LNCaP clone FGC (cell line): ENCODE data around the gene SCAMP3.
A peak's percentile ranks its signal among the peaks of the same experiment; 100 is the strongest.
"Not testable (repeated sequence)": the region's sequence is repeated elsewhere in the genome, so short reads cannot be mapped to it uniquely, and the experiment has no call there.

Experiments
- DNase-seq: peaks from one replicate; pipeline ENCODE4 v3.0.0-alpha.2; 2011; ENCODE audit warnings: low read depth
- H3K4me3 ChIP-seq: 2 replicates; pipeline ENCODE4 v1.5.1; 2011; ENCODE audit warnings: mild to moderate bottlenecking, low read depth, low read length, control low read depth
- TF ChIP-seq, protein P1 (sequence below): IDR thresholded peaks from 2 replicates; pipeline ENCODE4 v1.5.1; 2012; ENCODE audit warnings: mild to moderate bottlenecking; ENCODE audit not compliant: control insufficient read depth, insufficient read depth; ENCODE audit errors: extremely low read depth

SCAMP3 gene

DNA sequence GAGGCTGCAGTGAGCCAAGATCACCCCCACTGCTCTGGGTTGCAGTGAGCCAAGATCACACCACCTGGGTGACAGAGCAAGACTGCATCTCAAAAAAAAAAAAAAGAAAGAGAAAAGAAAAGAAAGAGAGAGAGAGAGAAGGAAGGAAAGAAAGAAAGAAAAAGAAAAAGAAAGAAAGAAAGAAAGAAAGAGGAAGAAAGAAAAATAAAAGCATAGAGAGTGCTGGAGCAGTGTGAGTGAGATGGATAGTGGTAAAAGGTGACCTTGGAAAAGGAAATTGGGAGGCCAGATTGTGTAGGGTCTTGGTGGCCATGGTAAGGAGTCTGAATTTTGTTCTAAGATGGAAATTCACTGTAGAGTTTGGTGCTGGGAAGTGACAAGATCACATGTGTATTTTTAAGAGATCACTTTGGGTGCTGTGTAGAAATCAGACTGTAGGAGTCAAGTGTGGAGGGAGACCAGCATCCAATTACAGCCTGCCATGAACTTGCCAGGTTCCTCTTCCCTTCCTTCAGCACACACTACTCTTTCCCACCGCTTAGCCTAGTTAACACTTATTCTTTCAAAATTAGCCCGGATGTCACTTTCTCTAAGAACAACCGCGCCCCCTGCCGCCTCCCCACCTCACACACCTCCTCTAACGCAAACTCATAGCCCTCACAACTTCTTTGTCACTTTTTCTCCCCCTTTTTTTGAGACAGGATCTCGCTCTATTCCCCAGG lies 35.8 kb downstream of the SCAMP3 start:
- TF ChIP-seq, protein P1, sequence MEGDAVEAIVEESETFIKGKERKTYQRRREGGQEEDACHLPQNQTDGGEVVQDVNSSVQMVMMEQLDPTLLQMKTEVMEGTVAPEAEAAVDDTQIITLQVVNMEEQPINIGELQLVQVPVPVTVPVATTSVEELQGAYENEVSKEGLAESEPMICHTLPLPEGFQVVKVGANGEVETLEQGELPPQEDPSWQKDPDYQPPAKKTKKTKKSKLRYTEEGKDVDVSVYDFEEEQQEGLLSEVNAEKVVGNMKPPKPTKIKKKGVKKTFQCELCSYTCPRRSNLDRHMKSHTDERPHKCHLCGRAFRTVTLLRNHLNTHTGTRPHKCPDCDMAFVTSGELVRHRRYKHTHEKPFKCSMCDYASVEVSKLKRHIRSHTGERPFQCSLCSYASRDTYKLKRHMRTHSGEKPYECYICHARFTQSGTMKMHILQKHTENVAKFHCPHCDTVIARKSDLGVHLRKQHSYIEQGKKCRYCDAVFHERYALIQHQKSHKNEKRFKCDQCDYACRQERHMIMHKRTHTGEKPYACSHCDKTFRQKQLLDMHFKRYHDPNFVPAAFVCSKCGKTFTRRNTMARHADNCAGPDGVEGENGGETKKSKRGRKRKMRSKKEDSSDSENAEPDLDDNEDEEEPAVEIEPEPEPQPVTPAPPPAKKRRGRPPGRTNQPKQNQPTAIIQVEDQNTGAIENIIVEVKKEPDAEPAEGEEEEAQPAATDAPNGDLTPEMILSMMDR: peak; percentile 56
- no peak for DNase-seq
- peak overlapping the region; percentile 89 for H3K4me3 ChIP-seq

DNA sequence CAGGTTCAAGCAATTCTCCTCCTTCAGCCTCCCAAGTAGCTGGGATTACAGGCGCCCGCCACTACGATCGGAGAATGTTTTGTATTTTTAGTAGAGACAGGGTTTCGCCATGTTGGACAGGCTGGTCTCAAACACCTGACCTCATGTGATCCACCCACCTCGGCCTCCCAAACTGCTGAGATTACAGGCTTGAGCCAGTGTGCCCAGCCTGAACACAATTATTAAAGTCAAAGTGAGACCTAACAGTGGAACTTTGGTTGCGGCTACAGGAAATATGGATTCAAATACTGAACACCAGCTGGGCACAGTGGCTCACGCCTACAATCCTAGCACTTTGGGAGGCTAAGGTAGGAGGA lies 36.8 kb downstream of the SCAMP3 start:
- H3K4me3 ChIP-seq: not testable (repeated sequence)

DNA sequence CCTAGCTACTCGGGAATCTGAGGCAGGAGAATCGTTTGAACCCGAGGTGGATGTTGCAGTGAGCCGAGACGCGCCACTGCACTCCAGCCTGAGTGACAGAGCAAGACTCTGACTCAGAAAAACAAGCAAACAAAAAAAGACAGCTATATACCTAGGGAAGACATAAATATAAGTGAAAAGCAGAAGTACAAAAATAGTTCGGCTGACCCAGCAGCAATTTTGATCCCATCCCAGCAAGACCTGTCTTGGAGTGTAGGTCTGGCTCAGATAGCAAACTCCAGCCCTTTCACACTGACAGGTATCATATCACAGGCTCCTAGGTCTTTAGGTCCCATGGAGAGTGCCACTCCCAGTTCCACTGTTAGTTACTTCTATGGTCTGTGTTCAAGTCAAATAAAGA lies 39.1 kb downstream of the SCAMP3 start:
- no peak overlapping the region for H3K4me3 ChIP-seq
- DNase-seq: no peak
- TF ChIP-seq, protein P1: no peak

More for the DNA sequence above, 36.8 kb downstream of the SCAMP3 start:
- DNase-seq: not testable (repeated sequence)

DNA sequence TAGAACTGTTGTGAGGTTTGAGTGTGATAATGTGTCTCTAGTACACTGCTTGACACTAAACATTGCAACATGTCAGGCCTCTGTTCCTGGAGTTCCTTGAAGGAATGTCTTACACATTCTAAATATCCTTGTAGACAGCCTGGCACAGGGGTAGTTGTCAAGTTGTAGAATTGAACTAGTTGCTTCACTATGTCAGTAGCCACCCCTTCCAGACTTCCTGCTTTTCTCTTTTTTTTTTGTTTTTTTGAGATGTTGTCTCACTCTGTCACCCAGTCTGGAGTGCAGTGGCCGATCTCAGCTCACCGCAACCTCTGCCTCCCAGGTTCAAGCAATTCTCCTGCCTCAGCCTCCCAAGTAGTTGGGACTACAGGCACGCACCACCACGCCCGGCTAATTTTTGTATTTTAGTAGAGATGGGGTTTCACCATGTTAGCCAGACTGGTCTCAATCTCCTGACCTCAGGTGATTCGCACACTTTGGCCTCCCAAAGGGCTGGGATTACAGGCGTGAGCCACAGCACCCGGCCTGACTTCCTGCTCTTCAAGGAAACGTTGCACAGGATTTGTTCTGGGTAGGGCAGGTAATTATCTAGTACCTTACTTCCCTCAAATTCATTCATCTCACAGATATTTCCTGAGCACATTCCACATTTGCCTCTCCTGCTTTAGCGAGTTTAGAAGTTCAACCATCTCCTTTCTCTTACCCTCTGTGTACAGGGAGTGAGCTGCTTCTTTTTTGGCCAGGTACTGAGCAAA lies 41.8 kb downstream of the SCAMP3 start:
- H3K4me3 ChIP-seq, DNase-seq: not testable (repeated sequence)

DNA sequence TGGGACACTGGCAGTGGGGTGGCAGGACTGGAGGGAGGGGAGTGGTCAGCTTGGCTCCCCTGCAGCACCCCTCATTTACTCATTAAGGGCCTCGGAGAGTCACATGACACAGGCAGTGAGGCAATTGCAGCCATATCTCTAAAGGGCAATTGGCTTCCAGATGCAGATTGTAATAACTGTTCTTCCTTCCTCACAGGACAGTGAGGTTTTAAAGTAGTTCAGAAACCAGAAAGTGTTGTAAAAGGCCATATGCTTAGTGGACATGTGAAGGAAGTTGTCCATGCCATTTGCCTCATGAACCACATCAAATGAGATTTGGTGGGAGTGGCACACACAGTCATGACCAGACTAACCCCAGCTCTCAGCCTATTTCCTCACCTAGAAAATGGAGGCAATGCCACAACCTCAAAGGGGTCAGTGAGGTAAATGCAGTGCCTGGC lies 42.5 kb downstream of the SCAMP3 start:
- H3K4me3 ChIP-seq: peak overlapping the region; percentile 43; the same call in 1 of the 2 replicates
- TF ChIP-seq, protein P1: no peak
- DNase-seq: no peak

DNA sequence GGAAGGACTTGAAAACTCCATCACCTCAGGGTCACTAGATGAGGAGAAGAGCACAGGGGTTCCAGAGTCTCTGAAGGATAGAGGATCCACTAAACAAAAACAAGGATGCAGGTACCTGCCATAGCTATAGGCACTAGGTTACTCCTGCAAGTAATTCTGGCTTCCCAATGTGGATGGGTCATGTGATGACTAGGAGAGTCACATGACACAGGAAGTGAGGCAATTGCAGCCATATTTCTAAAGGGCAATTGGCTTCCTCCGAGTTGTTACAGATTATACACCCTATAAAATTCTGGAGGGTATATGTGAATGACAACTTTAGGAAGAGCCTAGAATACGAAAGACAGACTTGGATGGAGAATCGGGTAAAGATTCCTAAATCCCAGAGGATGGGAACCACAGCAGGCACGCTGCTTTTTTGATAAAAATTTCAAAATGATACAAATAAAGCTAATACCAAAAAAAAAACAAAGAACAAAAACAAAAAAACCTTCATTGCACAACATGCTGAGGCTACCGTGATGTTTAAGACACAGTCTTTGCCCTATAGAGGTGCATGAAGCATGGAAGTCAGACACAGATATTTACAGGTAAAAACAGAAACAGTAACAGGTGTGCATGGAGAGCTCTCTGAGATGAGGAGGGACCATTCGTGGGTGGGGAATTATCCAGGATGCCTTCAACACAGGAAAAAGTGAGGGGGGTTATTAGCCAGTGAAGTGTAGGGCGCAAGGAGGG lies 43.1 kb downstream of the SCAMP3 start:
- peak; percentile 79 for DNase-seq
- H3K4me3 ChIP-seq: peak overlapping the region; percentile 43
- TF ChIP-seq, protein P1: no peak

DNA sequence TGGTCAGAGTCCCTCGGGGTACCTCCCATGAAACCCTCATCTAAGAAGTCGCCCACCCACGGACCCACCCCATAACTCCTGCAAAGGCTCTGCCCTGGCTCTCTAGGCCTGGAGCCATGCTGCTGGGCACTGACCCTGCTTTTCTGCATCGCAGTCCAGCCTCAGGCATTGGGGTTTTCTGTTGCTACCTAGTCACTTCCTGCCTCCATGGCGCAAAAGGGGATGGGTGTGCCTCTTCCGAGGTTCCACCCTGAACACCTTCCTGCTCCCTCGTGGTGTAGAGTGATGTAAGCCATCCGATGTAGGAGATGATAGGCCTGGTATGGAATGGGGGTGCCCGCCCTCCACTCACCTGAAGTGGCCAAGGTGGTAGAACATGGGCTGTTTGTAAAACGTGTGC lies 47.5 kb downstream of the SCAMP3 start:
- H3K4me3 ChIP-seq, DNase-seq: not testable (repeated sequence)

DNA sequence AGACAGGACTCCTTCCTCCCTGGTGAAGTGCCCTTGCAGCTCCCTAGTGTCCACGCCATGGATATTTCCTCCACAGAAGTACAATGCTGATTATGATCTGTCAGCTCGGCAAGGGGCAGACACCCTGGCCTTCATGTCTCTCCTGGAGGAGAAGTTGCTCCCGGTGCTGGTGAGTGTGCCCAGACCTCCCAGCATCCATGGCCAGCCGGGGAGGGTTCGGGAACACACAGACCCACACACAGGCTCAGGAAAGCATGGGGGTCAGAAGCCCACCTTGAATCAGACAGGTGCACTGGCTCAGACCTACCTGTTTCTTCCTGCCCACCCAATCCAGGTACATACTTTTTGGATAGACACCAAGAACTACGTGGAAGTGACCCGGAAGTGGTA lies 50.1 kb downstream of the SCAMP3 start:
- DNase-seq: not testable (repeated sequence)
- H3K4me3 ChIP-seq: peak overlapping the region; percentile 43

DNA sequence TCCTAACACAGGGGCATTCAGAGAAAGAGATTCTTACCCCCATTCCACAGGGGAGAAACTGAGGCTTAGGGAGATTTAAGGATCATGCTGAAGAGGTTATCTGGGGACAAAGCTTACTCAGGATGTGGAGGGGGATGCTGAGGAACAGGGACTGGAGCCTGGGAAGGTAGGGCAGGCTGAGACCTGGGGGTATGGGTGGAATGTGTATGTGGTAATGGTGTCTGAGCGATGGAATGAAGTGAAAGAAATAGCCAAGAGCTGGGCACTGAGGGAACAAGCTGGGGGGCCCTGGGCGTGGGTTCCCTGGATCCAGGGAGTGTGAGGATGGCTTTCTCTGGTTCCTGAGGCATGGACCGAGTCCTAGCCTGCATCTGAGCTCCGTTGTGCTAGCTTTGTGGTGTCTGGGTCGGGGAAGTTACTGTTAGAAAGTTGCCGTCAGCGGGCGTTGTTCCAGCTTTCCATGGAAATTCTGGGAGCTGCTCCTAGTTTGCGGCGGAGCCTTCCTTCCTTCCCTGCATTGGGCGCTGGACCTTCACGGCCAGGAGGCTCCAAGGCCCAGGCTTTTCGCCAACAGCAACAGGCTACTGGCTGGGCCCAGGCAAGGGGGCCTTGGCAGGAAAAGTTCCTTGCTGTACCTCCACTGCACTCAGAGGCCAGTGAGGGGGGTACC lies 50.6 kb downstream of the SCAMP3 start:
- H3K4me3 ChIP-seq: not testable (repeated sequence)

More for the DNA sequence above, 50.6 kb downstream of the SCAMP3 start:
- DNase-seq: not testable (repeated sequence)
